HG03097 (cell line): ENCODE measurements around the gene C12orf60.

Source experiments
- ATAC-seq: cut with Tn5 transposase; IDR thresholded peaks from one replicate; pipeline ENCODE4 v1.9.1; 2021; ENCODE audit not compliant: unreplicated experiment, low FRiP score

Gene C12orf60

GRCh38 chr12:14833336-14833735 lies 29.9 kb downstream of the C12orf60 start:
- ATAC-seq, result no peak

GRCh38 chr12:14833952-14834351 lies 30.5 kb downstream of the C12orf60 start:
- no peak for ATAC-seq

GRCh38 chr12:14834509-14834908 lies 31.0 kb downstream of the C12orf60 start:
- no peak for ATAC-seq

- no peak for ATAC-seq
Observed at GRCh38 chr12:14836336-14837210, 33.1 kb downstream of the C12orf60 start.

GRCh38 chr12:14839262-14839661 lies 35.8 kb downstream of the C12orf60 start:
- ATAC-seq, result no peak

GRCh38 chr12:14840616-14841015 lies 37.1 kb downstream of the C12orf60 start:
- ATAC-seq, result no peak

GRCh38 chr12:14841761-14842160 lies 38.3 kb downstream of the C12orf60 start:
- no peak for ATAC-seq

GRCh38 chr12:14842315-14842714 lies 38.8 kb downstream of the C12orf60 start:
- no peak for ATAC-seq

- ATAC-seq, result no peak
Observed at GRCh38 chr12:14843425-14843887, 40.0 kb downstream of the C12orf60 start, which contains the start of gene ART4. Gene ART4, minus strand, starts transcription at chr12:14843526. Its CDS starts 413 bp downstream, at chr12:14843113.

- ATAC-seq, result no peak
Observed at GRCh38 chr12:14844401-14844800, 40.9 kb downstream of the C12orf60 start.

- ATAC-seq, result no peak
Observed at GRCh38 chr12:14845350-14845750, 41.9 kb downstream of the C12orf60 start.

- ATAC-seq, result no peak
Observed at GRCh38 chr12:14846042-14846587, 42.6 kb downstream of the C12orf60 start.

GRCh38 chr12:14846876-14847580 lies 43.6 kb downstream of the C12orf60 start:
- no peak for ATAC-seq

- no peak for ATAC-seq
Observed at GRCh38 chr12:14849661-14850060, 46.2 kb downstream of the C12orf60 start.

- ATAC-seq, result no peak
Observed at GRCh38 chr12:14850929-14851663, 47.6 kb downstream of the C12orf60 start.

- ATAC-seq, result no peak
Observed at GRCh38 chr12:14852880-14853279, 49.4 kb downstream of the C12orf60 start.

- ATAC-seq, result no peak
Observed at GRCh38 chr12:14853961-14854360, 50.5 kb downstream of the C12orf60 start.

- ATAC-seq, result no peak
Observed at GRCh38 chr12:14854586-14855183, 51.2 kb downstream of the C12orf60 start.

GRCh38 chr12:14858513-14858912 lies 55.0 kb downstream of the C12orf60 start:
- ATAC-seq, result no peak

GRCh38 chr12:14860490-14860889 lies 57.0 kb downstream of the C12orf60 start:
- no peak for ATAC-seq
